ENCODE results near the gene BRINP1. TPM values are rescaled to one million over a fixed set of nuclear protein-coding genes. Genes with fewer than 3 reads are reported as not detected.

Gene BRINP1
- total and polyA plus RNA-seq, 2 of the 8 experiments (the other 6 are each of a cell fraction or from before 2014, with no cell fraction given): 19.5 to 20.5 TPM

DNA sequence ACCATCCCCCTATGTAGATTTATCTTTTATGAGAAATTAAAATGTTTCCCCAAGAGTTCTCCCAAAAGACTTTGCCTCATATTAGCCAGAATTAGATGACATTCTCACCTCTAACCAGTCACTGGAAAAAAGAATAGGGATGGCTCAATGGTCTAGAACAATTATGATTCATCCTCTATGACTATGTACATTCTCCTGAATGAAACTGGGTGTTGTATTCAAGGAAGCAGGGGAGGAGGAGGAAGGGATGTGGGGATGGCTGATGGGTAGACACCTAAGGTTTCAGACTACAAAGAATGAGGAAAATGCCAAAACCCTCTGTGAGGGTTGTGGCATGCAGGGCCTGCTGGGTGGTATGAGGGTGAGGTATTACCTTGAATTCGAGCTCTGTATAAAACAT is 49.5 kb upstream of the BRINP1 start:
- Histone ChIP-seq H3K79me1 (ENCODE audit: low read depth, low read length) (no peaks in the 10 kb centered on the region), H2BK12ac (ENCODE audit: low read depth, low read length) (no peak overlapping the region), H3K79me2 (ENCODE audit: control insufficient read depth in 1 of 2, insufficient read depth in 2 of 2, low read length in 2 of 2) (no peaks in the 10 kb centered on the region), H3K36me3 (ENCODE audit: control insufficient read depth in 2 of 4, insufficient read depth in 4 of 4, low read length in 3 of 4) (no peaks in the 10 kb centered on the region), H2BK5ac (ENCODE audit: low read depth, low read length) (no peak overlapping the region), H4K5ac (ENCODE audit: insufficient read length, low read depth, low read length) (no peak overlapping the region), H3K4me3 (ENCODE audit: extremely low read depth in 1 of 4, insufficient read depth in 2 of 4, low read depth in 3 of 4, low read length in 4 of 4) (no peak overlapping the region), H4K20me1 (replicated peaks in 1 of 2; ENCODE audit: control insufficient read depth in 1 of 2, insufficient read depth in 2 of 2, low read length in 2 of 2) (no peaks in the 10 kb centered on the region), H2BK20ac (ENCODE audit: low read length) (no peak overlapping the region), H3K4me2 (ENCODE audit: insufficient read depth in 1 of 2, low read depth in 2 of 2, low read length in 2 of 2) (no peak overlapping the region), H3K9ac (replicated peaks in 1 of 4; ENCODE audit: extremely low read depth in 1 of 4, low read depth in 3 of 4, low read length in 3 of 4) (no peak overlapping the region), H3K23me2 (ENCODE audit: low read depth, low read length) (no peaks in the 10 kb centered on the region), H3K27ac (ENCODE audit: low read depth, low read length) (no peak overlapping the region), H3K23ac (ENCODE audit: insufficient read length) (no peak overlapping the region), H2AK5ac (ENCODE audit: low read depth, low read length) (no peak overlapping the region), H3K27me3 (replicated peaks in 1 of 4; ENCODE audit: control insufficient read depth in 3 of 4, extremely low read depth in 1 of 4, insufficient read depth in 3 of 4, low read length in 3 of 4) (no peaks in the 10 kb centered on the region), H3K4me1 (replicated peaks in 1 of 4; ENCODE audit: control insufficient read depth in 3 of 4, insufficient read depth in 4 of 4, low read length in 3 of 4) (peaks cover 0 to 3% (median 0%) of the 10 kb centered on the region in 4 experiments; a peak in 1 of 7 replicates), H3K18ac (ENCODE audit: extremely low read depth, low read length) (no peak overlapping the region), H4K8ac (ENCODE audit: extremely low read depth, insufficient read depth, low read length) (no peak overlapping the region), H3K56ac (replicated peaks; ENCODE audit: insufficient read length, low read depth, low read length) (no peak overlapping the region), H2BK120ac (replicated peaks; ENCODE audit: low read depth, low read length) (no peak overlapping the region), H2BK15ac (ENCODE audit: low read length) (no peak overlapping the region), H3K9me3 (ENCODE audit: insufficient read depth in 2 of 2, low read depth in 1 of 2, low read length in 1 of 2) (no peaks in the 10 kb centered on the region), H2AFZ (ENCODE audit: low read length) (no peak overlapping the region), H3K14ac (ENCODE audit: insufficient read length) (no peak overlapping the region), H3K4ac (replicated peaks; ENCODE audit: insufficient read length, low read depth, low read length) (no peak overlapping the region), H4K91ac (replicated peaks; ENCODE audit: insufficient read length, low read length) (no peak overlapping the region)
- ChIA-PET CTCF (ENCODE audit: partially characterized antibody) (interaction anchor here (1.7 kb wide), 1 partner anchor 34 kb away, joined by 6 read pairs; no protein-coding TSS in a partner anchor), POLR2A (ENCODE audit: partially characterized antibody) (no interaction called here)
- no peak for DNase-seq (ENCODE audit: low read depth in 1 of 2, low spot score in 2 of 2)
- 86% methylated on average over 1 of the region's 1 CpG; no CpG with 5 or more reads in 1 of the 2 experiments for WGBS, 2 experiments (ENCODE audit: extremely low coverage in 1 of 2, insufficient coverage in 1 of 2, insufficient read length in 1 of 2, insufficient replicate concordance in 2 of 2, low coverage in 1 of 2, low lambda C conversion rate in 2 of 2, missing lambda C conversion rate in 1 of 2)
- no peak for FAIRE-seq
- TF ChIP-seq BACH1 (IDR thresholded peaks at IDR 0.05; ENCODE audit: low read length) (no peak), SIX5 (IDR thresholded peaks at IDR 0.05; ENCODE audit: low read depth, low read length) (no peak), KDM1A (IDR thresholded peaks at IDR 0.05; ENCODE audit: borderline replicate concordance, low read length) (no peak), CREB1 (IDR thresholded peaks at IDR 0.05) (no peak), HDAC6 (IDR thresholded peaks at IDR 0.05; ENCODE audit: low read depth, low read length) (no peak), FOSL1 (IDR thresholded peaks at IDR 0.05; ENCODE audit: insufficient read depth, low read depth, low read length) (no peak), ZNF274 (IDR thresholded peaks at IDR 0.05; ENCODE audit: borderline replicate concordance, extremely low read depth, low read length) (no peak)
- TF ChIP-seq, protein P1, sequence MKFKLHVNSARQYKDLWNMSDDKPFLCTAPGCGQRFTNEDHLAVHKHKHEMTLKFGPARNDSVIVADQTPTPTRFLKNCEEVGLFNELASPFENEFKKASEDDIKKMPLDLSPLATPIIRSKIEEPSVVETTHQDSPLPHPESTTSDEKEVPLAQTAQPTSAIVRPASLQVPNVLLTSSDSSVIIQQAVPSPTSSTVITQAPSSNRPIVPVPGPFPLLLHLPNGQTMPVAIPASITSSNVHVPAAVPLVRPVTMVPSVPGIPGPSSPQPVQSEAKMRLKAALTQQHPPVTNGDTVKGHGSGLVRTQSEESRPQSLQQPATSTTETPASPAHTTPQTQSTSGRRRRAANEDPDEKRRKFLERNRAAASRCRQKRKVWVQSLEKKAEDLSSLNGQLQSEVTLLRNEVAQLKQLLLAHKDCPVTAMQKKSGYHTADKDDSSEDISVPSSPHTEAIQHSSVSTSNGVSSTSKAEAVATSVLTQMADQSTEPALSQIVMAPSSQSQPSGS (IDR thresholded peaks at IDR 0.05; ENCODE audit: low read length): no peak
